HepG2 (cell line): Measurements from ENCODE around the gene ECHS1. TPM values are rescaled to one million over a fixed set of nuclear protein-coding genes. Genes with fewer than 3 reads are reported as not detected.
A peak's percentile ranks its signal among the peaks of the same experiment; 100 is the strongest.

Source experiments
- ARNTL ChIP-seq: sonication (generic); formaldehyde crosslinking; IDR thresholded peaks from 2 replicates; pipeline ENCODE4 v1.4.0; 2020; ENCODE audit warnings: mild to moderate bottlenecking, missing genetic modification reagents
- CREB1 ChIP-seq, 2 experiments: fragments of 450-650 bp in 1 of 2; IDR thresholded peaks; 2 replicates each; pipeline ENCODE4 v1.6.1; 2016 to 2017; ENCODE audit warnings: control low read depth in 1 of 2, mild to moderate bottlenecking in 1 of 2, missing compliant biosample characterization in 1 of 2, missing genetic modification characterization in 1 of 2
- CREB3 ChIP-seq: sonication (generic); formaldehyde crosslinking; IDR thresholded peaks from 2 replicates; pipeline ENCODE4 v1.5.0; 2020; ENCODE audit warnings: missing genetic modification reagents
- IRF2 ChIP-seq: IDR thresholded peaks from 2 replicates; pipeline ENCODE4 v1.6.1; 2018; ENCODE audit warnings: missing genetic modification reagents, missing compliant biosample characterization
- MYPOP ChIP-seq: sonication (generic); formaldehyde crosslinking; IDR thresholded peaks from 2 replicates; pipeline ENCODE4 v1.8.1; 2023; ENCODE audit warnings: mild to moderate bottlenecking, moderate library complexity, missing genetic modification reagents
- PHF21A ChIP-seq: sonication (generic); formaldehyde crosslinking; IDR thresholded peaks from 2 replicates; pipeline ENCODE4 v1.5.0; 2020; ENCODE audit warnings: mild to moderate bottlenecking, missing genetic modification reagents
- RORA ChIP-seq: sonication (generic); formaldehyde crosslinking; IDR thresholded peaks from 2 replicates; pipeline ENCODE4 v1.5.0; 2020; ENCODE audit warnings: mild to moderate bottlenecking, missing genetic modification reagents, moderate library complexity
- RXRB ChIP-seq: IDR thresholded peaks from 2 replicates; pipeline ENCODE4 v1.6.1; 2016; ENCODE audit warnings: borderline replicate concordance, missing genetic modification reagents, missing compliant biosample characterization
- SNAPC2 ChIP-seq: sonication (generic); formaldehyde crosslinking; IDR thresholded peaks from 2 replicates; pipeline ENCODE4 v1.8.1; 2022; ENCODE audit warnings: mild to moderate bottlenecking, missing genetic modification reagents
- TCF7L2 ChIP-seq: IDR thresholded peaks from 2 replicates; pipeline ENCODE4 v1.6.1; 2011; ENCODE audit warnings: mild to moderate bottlenecking, low read depth, low read length, moderate library complexity
- TFAP4 ChIP-seq: sonication (generic); IDR thresholded peaks from 2 replicates; pipeline ENCODE4 v1.6.1; 2016; ENCODE audit warnings: low read depth, borderline replicate concordance
- ZNF205 ChIP-seq: IDR thresholded peaks from 2 replicates; pipeline ENCODE4 v1.6.1; 2018; ENCODE audit warnings: missing biosample characterization, missing genetic modification reagents
- ZNF280B ChIP-seq: sonication (generic); formaldehyde crosslinking; IDR thresholded peaks from 2 replicates; pipeline ENCODE4 v1.5.0; 2020; ENCODE audit warnings: missing genetic modification reagents, mild to moderate bottlenecking, borderline replicate concordance
- ZNF296 ChIP-seq: sonication (generic); formaldehyde crosslinking; conservative IDR thresholded peaks from 2 replicates; pipeline ENCODE4 v1.5.0; 2020; ENCODE audit warnings: mild to moderate bottlenecking, missing genetic modification reagents
- ZNF362 ChIP-seq: sonication (generic); formaldehyde crosslinking; IDR thresholded peaks from 2 replicates; pipeline ENCODE4 v1.4.0; 2020; ENCODE audit warnings: missing genetic modification reagents, mild to moderate bottlenecking, borderline replicate concordance
- ZNF44 ChIP-seq: sonication (generic); formaldehyde crosslinking; IDR thresholded peaks from 2 replicates; pipeline ENCODE4 v1.5.1; 2020; ENCODE audit warnings: mild to moderate bottlenecking, missing genetic modification reagents
- ZNF761 ChIP-seq: sonication (generic); formaldehyde crosslinking; conservative IDR thresholded peaks from 2 replicates; pipeline ENCODE4 v1.4.0; 2020; ENCODE audit warnings: mild to moderate bottlenecking, missing genetic modification reagents
- ZNF776 ChIP-seq: sonication (generic); formaldehyde crosslinking; IDR thresholded peaks from 2 replicates; pipeline ENCODE4 v1.4.0; 2020; ENCODE audit warnings: mild to moderate bottlenecking, missing genetic modification reagents
- polyA plus RNA-seq, 8 experiments: library from polyadenylated mRNA; depleted of rRNA in 3 of 8; stranded (reverse) in 7 of 8; unstranded in 1 of 8; fragments of >200 nt; fragmentation: Illumina TruSeq in 4 of 8; extraction: Trizol in 4 of 8; gene quantifications; 2 replicates each; pipeline versions ENCODE4 v1.2.1 to v1.2.3, GENCODE V29; 2011 to 2016; ENCODE audit warnings: low read depth in 4 of 8, missing spikeins in 1 of 8, mixed read lengths in 1 of 8; ENCODE audit not compliant: insufficient read depth in 1 of 8
- total RNA-seq, 5 experiments: library from RNA; depleted of rRNA; stranded (reverse); fragments of >200 nt; fragmentation: Illumina TruSeq; extraction: Trizol; gene quantifications; 2 replicates each; pipeline ENCODE4 v1.2.3, GENCODE V29; 2016; ENCODE audit warnings: low read depth in 1 of 5
- TF ChIP-seq, protein P1 (sequence below): conservative IDR thresholded peaks from 2 replicates; pipeline ENCODE4 v1.6.1; 2018; ENCODE audit warnings: missing genetic modification reagents
- TF ChIP-seq, protein P2 (sequence below): IDR thresholded peaks from 2 replicates; pipeline ENCODE4 v1.6.1; 2016
- TF ChIP-seq, protein P3 (sequence below): sonication (generic); formaldehyde crosslinking; IDR thresholded peaks from 2 replicates; pipeline ENCODE4 v1.5.1; 2020; ENCODE audit warnings: missing genetic modification reagents, mild to moderate bottlenecking, borderline replicate concordance

Gene ECHS1
- total and polyA plus RNA-seq, 2 of the 13 experiments (the other 11 are each of a cell fraction or from before 2014, with no cell fraction given): 32.7 to 195 TPM

- TF ChIP-seq RORA (CRISPR knock-in tag) (no peak), IRF2 (CRISPR knock-in tag) (0 out of 2 replicates have a peak, but pooled peaks have one; percentile 26), ZNF296 (peak; percentile 62), MYPOP (CRISPR knock-in tag) (no peak), ZNF761 (0 out of 2 replicates have a peak, but pooled peaks have one; percentile 52), TCF7L2 (no peak), ZNF44 (CRISPR knock-in tag) (no peak), PHF21A (no peak), ZNF205 (CRISPR knock-in tag) (no peak), CREB3 (CRISPR knock-in tag) (no peak), ZNF280B (CRISPR knock-in tag) (peak; percentile 61), ARNTL (CRISPR knock-in tag) (no peak; the same call in 1 of the 2 replicates), ZNF776 (CRISPR knock-in tag) (no peak), RXRB (CRISPR knock-in tag) (peak; percentile 32; the same call in 1 of the 2 replicates), SNAPC2 (CRISPR knock-in tag) (no peak), ZNF362 (CRISPR knock-in tag) (no peak), TFAP4 (peak; percentile 98), CREB1 (IDR thresholded peaks at IDR 0.05) (no peak), CREB1 (CRISPR knock-in tag; IDR thresholded peaks at IDR 0.05) (no peak)
- TF ChIP-seq, protein P1, sequence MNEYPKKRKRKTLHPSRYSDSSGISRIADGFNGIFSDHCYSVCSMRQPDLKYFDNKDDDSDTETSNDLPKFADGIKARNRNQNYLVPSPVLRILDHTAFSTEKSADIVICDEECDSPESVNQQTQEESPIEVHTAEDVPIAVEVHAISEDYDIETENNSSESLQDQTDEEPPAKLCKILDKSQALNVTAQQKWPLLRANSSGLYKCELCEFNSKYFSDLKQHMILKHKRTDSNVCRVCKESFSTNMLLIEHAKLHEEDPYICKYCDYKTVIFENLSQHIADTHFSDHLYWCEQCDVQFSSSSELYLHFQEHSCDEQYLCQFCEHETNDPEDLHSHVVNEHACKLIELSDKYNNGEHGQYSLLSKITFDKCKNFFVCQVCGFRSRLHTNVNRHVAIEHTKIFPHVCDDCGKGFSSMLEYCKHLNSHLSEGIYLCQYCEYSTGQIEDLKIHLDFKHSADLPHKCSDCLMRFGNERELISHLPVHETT (CRISPR knock-in tag): no peak
- TF ChIP-seq, protein P2, sequence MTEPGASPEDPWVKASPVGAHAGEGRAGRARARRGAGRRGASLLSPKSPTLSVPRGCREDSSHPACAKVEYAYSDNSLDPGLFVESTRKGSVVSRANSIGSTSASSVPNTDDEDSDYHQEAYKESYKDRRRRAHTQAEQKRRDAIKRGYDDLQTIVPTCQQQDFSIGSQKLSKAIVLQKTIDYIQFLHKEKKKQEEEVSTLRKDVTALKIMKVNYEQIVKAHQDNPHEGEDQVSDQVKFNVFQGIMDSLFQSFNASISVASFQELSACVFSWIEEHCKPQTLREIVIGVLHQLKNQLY (CRISPR knock-in tag): no peak; the same call in 1 of the 2 replicates
- TF ChIP-seq, protein P3, sequence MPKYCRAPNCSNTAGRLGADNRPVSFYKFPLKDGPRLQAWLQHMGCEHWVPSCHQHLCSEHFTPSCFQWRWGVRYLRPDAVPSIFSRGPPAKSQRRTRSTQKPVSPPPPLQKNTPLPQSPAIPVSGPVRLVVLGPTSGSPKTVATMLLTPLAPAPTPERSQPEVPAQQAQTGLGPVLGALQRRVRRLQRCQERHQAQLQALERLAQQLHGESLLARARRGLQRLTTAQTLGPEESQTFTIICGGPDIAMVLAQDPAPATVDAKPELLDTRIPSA (CRISPR knock-in tag): no peak
Observed at GRCh38 chr10:133358162-133358924, 14.8 kb downstream of the ECHS1 start (continued).
